Psoas muscle (tissue), 8 donors: Measurements from ENCODE around the gene PRAMEF9. TPM values are rescaled to one million over a fixed set of nuclear protein-coding genes. Genes with fewer than 3 reads are reported as not detected.
"Not testable (repeated sequence)": the region's sequence is repeated elsewhere in the genome, so short reads cannot be mapped to it uniquely, and the experiment has no call there.

Experiments used
- ATAC-seq, 4 donors: fragments of 200-7000 bp; cut with Tn5 transposase; one replicate each; pipeline ENCODE4 v1.9.1; 2020; ENCODE audit warnings: moderate library complexity in 3 of 4, mild to moderate bottlenecking in 2 of 4
- DNase-seq, 2 donors: peaks; one replicate each; pipeline ENCODE4 v3.0.0-alpha.2; 2020
- H3K27ac ChIP-seq: fragments of 200-600 bp; one replicate; pipeline ENCODE4 v1.8.0; 2022
- H3K27me3 ChIP-seq, 3 donors: fragments of 200-600 bp in 1 of 3; one replicate each; pipeline versions ENCODE4 v1.6.1 to v1.8.0; 2013 to 2022; ENCODE audit warnings: low read length in 2 of 3, mild to moderate bottlenecking in 2 of 3, moderate library complexity in 1 of 3; ENCODE audit not compliant: insufficient read depth in 3 of 3
- H3K36me3 ChIP-seq, 2 donors: fragments of 200-600 bp in 1 of 2; one replicate each; pipeline versions ENCODE4 v1.6.1 to v1.8.0; 2013 to 2022; ENCODE audit warnings: low read depth in 1 of 2, mild to moderate bottlenecking in 1 of 2, moderate library complexity in 1 of 2; ENCODE audit not compliant: insufficient read depth in 1 of 2
- H3K4me1 ChIP-seq: fragments of 200-600 bp; one replicate; pipeline ENCODE4 v1.8.0; 2022
- H3K4me3 ChIP-seq: fragments of 200-600 bp; one replicate; pipeline ENCODE4 v1.8.0; 2022; ENCODE audit warnings: mild to moderate bottlenecking
- H3K9me3 ChIP-seq: fragments of 200-600 bp; one replicate; pipeline ENCODE4 v1.8.0; 2022
- WGBS, 3 donors: extraction: QIAGEN DNeasy Blood & Tissue Kit; methylation state at CpG; one replicate each; pipeline versions ENCODE4 v1.1.6 to v1.1.7; 2013; 5-methylcytosine and 5-hydroxymethylcytosine counted together
- intact Hi-C, 2 donors: fragments of 100-400 bp; cut with DNase I; formaldehyde crosslinking; loops; one replicate each; pipeline versions ENCODE4 v1.11.0 to v1.14.2; 2022
- long read RNA-seq, 2 donors: library from polyadenylated mRNA; unstranded; transcript quantifications; one replicate each; pipeline ENCODE4 v2.0.0, GENCODE V29; 2021
- polyA plus RNA-seq, 3 donors: library from polyadenylated mRNA; stranded (reverse); fragments of 200-250 nt; gene quantifications; one replicate each; pipeline ENCODE4 v1.2.3, GENCODE V29; 2013
- total RNA-seq, 4 donors: library from RNA; stranded (reverse); fragmentation: NEBNext Ultra II Directional in 2 of 4; extraction: Animal tissue kit (Norgen Biotek cat#: 25700) in 2 of 4; gene quantifications; one replicate each; pipeline versions ENCODE4 v1.2.1 to v1.2.4, GENCODE V29; 2021 to 2023
- donor health status: healthy with polysubstance abuse.
- donor health status: DM: no; HTN: no; CAD: no; lungs with moderate emphysema.
- donor health status: Bipolar disorder and iron deficiency.
- donor health status: healthy.
- donor health status: DM: yes; HTN: yes; CAD: no.
- donor health status: DM: no; HTN: no; CAD: no.
- donor health status: DM: no; HTN: no; CAD: no.
- donor health status: DM: yes; HTN: yes; CAD: no.

PRAMEF9 gene
- total RNA-seq = not detected
- polyA plus RNA-seq = not detected
- long read RNA-seq, donor 1 = 0 reads
- long read RNA-seq, donor 2 = 0 reads

DNA sequence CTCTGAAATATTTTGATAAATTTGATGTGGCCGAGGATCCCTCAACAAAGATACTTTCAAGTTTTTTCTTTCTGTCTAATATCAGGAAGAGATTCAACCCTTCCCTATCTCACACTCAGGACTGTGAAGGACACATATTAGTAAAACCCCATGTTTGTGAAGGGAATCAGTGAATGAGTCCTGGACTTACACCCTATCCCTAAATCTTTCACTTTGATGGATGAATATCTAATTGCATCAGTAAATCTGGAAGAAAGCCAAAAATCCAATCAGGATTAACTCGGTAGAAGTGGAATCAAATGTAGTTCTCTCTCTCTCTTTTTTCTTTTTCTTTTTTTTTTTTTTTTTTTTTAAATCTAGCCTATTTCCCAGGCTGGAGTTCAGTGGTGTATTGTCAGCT is at the start of gene PRAMEF9:
TSS of gene PRAMEF9 (plus strand) at position 301 of the 400 bp plus-strand sequence. CDS start 3,433 bp downstream, outside the sequence.
- H3K27me3 ChIP-seq, H3K27ac ChIP-seq, intact Hi-C loops, H3K36me3 ChIP-seq, H3K4me1 ChIP-seq, ATAC-seq, H3K9me3 ChIP-seq, DNase-seq, H3K4me3 ChIP-seq: not testable (repeated sequence)
- 90 to 94% (median 91%) methylated on average over 1 of the region's 2 CpGs for WGBS, 3 donors

DNA sequence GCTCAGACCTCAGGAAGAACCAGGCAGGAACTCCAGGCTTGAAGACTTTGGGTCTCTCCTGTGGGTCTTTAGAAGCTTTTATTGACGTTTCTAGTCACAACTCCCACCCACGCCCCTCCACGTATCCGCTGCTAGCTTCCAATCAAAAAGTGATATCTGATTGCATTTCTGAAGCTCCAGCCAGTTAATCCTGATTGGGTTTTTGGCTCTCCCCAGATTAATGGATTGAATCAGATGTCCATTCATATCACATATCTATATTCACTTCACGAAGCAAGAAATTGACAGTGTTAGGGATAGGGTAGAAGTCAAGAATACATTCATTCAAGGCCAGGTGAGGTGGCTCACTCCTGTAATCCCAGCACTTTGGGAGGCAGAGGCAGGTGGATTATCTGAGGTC is 15.7 kb upstream of the PRAMEF9 start, which contains the start of gene PRAMEF26:
TSS of gene PRAMEF26 (minus strand) at position 101 of the 400 bp plus-strand sequence. CDS start 2,914 bp downstream, outside the sequence.
- DNase-seq, H3K4me1 ChIP-seq, ATAC-seq, intact Hi-C loops, H3K4me3 ChIP-seq, H3K36me3 ChIP-seq, H3K9me3 ChIP-seq, H3K27ac ChIP-seq, H3K27me3 ChIP-seq: not testable (repeated sequence)
- 67 to 86% (median 71%) methylated on average over 1 of the region's 5 CpGs for WGBS, 3 donors

DNA sequence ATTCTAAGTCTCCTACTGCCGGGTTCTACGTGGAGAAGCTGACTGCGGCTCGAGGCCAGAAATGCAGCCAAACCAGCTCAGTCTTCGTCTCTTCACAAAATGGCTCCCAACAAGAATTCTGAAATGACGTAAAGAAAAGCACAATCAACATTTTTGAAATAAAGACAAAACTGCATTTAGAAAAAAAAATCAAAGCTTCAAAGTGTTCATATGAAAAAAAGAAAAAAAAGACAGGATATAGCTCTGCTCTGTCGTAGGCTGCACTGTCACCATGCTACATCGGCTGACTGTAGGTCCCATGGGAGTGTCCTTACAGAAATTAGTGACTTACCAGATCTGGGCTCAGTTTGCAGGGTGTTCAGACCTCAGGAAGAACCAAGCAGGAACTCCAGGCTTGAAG is 6.1 kb upstream of the PRAMEF9 start, which contains the start of gene HNRNPCL4:
TSS of gene HNRNPCL4 (minus strand) at position 101 of the 400 bp plus-strand sequence. CDS start 164 bp downstream, outside the sequence.
- H3K27ac ChIP-seq, H3K9me3 ChIP-seq, H3K27me3 ChIP-seq, H3K4me1 ChIP-seq, ATAC-seq, DNase-seq, intact Hi-C loops, H3K36me3 ChIP-seq, H3K4me3 ChIP-seq: not testable (repeated sequence)
- WGBS, 3 donors = no CpG with 5 or more reads among the region's 8 CpGs

DNA sequence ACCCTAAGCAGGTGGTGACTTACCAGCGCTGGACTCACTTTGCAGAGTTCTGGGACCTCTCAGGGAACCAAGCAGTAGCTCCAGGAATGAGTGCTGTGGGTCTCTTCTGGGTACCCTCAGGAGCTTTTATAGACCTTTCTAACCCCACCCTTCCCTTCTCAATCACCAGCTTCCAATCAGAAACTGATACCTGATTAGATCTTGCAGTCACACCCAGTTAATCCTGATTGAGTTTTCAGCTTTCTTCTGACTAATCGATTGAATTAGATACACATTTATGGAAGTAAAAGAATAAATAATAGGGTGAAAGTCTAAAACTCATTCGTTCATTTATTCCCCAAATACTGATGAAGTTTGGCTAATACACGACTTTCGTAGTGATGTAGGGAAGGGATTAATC is 29.7 kb downstream of the PRAMEF9 start, which contains the start of gene PRAMEF13:
TSS of gene PRAMEF13 (minus strand) at position 101 of the 400 bp plus-strand sequence. CDS start 1,820 bp downstream, outside the sequence.
- DNase-seq, H3K27me3 ChIP-seq, H3K36me3 ChIP-seq, H3K4me3 ChIP-seq, H3K27ac ChIP-seq, ATAC-seq, H3K4me1 ChIP-seq, H3K9me3 ChIP-seq, intact Hi-C loops: not testable (repeated sequence)
- 100% methylated on average over 1 of the region's 5 CpGs; no CpG with 5 or more reads in 2 of the 3 donors for WGBS, 3 donors

DNA sequence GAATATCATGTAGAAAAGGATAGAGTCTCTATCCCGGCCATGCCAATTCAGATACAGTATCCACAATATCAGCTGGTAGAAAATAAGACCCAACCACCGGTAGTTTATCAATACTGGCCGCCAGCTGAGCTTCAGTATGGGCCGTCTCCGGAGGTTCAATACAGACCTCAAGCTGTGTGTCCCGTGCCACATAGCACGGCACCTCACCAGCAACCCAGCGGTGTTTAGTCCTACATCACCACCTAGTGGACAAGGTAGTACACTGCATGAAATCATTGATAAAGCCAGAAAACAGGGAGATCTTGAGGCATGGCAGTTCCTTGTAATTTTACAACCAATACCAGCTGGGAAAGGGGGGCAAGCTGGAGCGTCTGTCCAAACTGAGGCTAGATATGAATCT is 37.1 kb downstream of the PRAMEF9 start:
- H3K4me1 ChIP-seq, H3K9me3 ChIP-seq, intact Hi-C loops, H3K36me3 ChIP-seq, ATAC-seq, DNase-seq, H3K27me3 ChIP-seq, H3K27ac ChIP-seq, H3K4me3 ChIP-seq: not testable (repeated sequence)
- no CpG with 5 or more reads among the region's 9 CpGs for WGBS, 3 donors

DNA sequence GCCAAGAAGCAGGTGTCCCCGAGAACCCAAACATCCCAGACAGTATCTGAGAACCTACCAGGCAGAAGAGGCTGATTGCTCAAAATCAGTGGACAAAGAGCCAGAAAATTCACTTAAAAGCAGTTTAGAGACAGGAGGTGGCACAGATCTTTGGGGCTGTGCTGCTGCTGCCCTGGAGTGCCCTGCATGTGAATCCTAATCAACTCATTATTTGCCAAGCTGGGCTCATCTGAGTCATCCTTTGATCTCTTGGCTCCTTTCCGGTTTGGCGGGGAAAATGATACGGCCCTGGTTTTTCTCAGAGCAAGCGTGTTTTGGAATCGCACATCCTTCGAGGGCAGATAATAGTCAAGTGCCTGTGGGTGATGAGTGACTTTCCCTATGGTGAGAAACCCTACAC is 45.0 kb downstream of the PRAMEF9 start:
- H3K36me3 ChIP-seq, H3K4me1 ChIP-seq, ATAC-seq, DNase-seq, intact Hi-C loops, H3K27ac ChIP-seq, H3K4me3 ChIP-seq, H3K9me3 ChIP-seq, H3K27me3 ChIP-seq: not testable (repeated sequence)
- WGBS, 3 donors = no CpG with 5 or more reads among the region's 7 CpGs

DNA sequence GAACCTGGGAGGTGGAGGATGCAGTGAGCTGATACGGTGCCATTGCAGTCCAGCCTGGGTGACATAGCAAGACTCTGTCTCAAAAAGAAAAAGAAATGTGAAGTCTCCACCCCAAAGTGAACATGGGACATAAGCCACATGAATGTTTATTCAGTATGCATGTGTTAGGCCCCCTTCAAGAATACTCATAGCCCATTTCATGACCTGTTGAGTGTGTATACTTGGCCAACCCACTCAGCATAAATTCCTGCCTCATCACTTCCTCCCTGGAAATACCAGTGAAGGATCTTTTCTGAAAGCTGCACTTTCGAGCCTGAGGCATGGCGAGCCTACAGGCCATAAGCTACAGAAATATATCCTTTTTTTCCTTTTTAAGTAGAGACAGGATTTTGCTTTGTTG is 47.6 kb downstream of the PRAMEF9 start:
- H3K9me3 ChIP-seq, intact Hi-C loops, ATAC-seq, H3K4me3 ChIP-seq, H3K27me3 ChIP-seq, H3K27ac ChIP-seq, H3K36me3 ChIP-seq, H3K4me1 ChIP-seq, DNase-seq: not testable (repeated sequence)
- no CpG with 5 or more reads among the region's 3 CpGs for WGBS, 3 donors

DNA sequence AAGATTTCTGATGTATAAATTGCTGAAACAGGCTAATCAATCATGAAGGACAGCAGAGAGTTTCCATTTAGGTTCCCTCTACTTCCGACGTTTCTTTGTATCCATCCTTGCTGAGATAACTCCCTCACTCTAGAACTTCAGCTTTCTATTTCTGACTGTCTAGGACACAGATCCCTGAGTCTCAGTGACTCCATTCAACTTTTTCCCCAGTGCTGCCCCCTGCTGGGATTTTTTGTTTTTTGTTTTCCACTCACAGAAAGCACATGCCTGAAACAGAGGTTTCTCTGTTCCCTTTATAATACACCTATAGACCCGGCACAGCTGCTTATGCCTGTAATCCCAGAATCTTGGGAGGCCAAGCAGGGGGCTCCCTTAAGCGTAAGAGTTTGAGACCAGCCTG is 51.1 kb downstream of the PRAMEF9 start:
- intact Hi-C loops, H3K36me3 ChIP-seq: not testable (repeated sequence)
- WGBS, 3 donors = no CpG with 5 or more reads among the region's 4 CpGs

More for the DNA sequence above, 51.1 kb downstream of the PRAMEF9 start:
- H3K9me3 ChIP-seq, H3K4me3 ChIP-seq, DNase-seq, H3K27me3 ChIP-seq, ATAC-seq, H3K4me1 ChIP-seq, H3K27ac ChIP-seq: not testable (repeated sequence)
